HL-60 (cell line): ENCODE measurements around the gene KRI1. TPM values are rescaled to one million over a fixed set of nuclear protein-coding genes. Genes with fewer than 3 reads are reported as not detected.

Experiments used
- DNase-seq, 2 experiments: peaks; one replicate each; pipeline ENCODE4 v3.0.0-alpha.2; 2010 to 2020; ENCODE audit warnings: low read depth in 1 of 2, low spot score in 1 of 2
- H3K27ac ChIP-seq: fragments of 250-450 bp; sonication (Bioruptor Pico); replicated peaks from 2 replicates; pipeline ENCODE4 v1.5.1; 2020; ENCODE audit warnings: mild to moderate bottlenecking, moderate library complexity
- H3K27me3 ChIP-seq: fragments of 250-450 bp; sonication (Bioruptor Pico); 2 replicates; pipeline ENCODE4 v1.5.1; 2021; ENCODE audit warnings: mild to moderate bottlenecking, moderate library complexity; ENCODE audit not compliant: insufficient read depth, poor library complexity, severe bottlenecking
- H3K4me3 ChIP-seq: replicated peaks from 2 replicates; pipeline ENCODE4 v1.5.1; 2011; ENCODE audit warnings: mild to moderate bottlenecking, control low read depth, low read length; ENCODE audit not compliant: insufficient read depth
- GABPA ChIP-seq: IDR thresholded peaks from 2 replicates; pipeline ENCODE4 v1.6.1; 2012; ENCODE audit warnings: low read depth
- POLR2AphosphoS5 ChIP-seq: IDR thresholded peaks from 2 replicates; pipeline ENCODE4 v1.6.1; 2012; ENCODE audit warnings: low read depth
- SPI1 ChIP-seq: IDR thresholded peaks from 2 replicates; pipeline ENCODE4 v1.6.1; 2012; ENCODE audit warnings: low read depth, mild to moderate bottlenecking, borderline replicate concordance
- microRNA-seq: library from miRNA; unstranded; fragments of <30 nt; microRNA quantifications from one replicate; pipeline ENCODE4, GENCODE V29; 2018
- TF ChIP-seq, protein P1 (sequence below): IDR thresholded peaks from 2 replicates; pipeline ENCODE4 v1.6.1; 2012; ENCODE audit warnings: low read depth; ENCODE audit not compliant: insufficient replicate concordance
- TF ChIP-seq, protein P2 (sequence below): IDR thresholded peaks from one replicate; pipeline ENCODE4 v1.5.1; 2011; ENCODE audit warnings: low read length, control low read depth, inconsistent platforms; ENCODE audit not compliant: insufficient read depth

KRI1 gene

DNA sequence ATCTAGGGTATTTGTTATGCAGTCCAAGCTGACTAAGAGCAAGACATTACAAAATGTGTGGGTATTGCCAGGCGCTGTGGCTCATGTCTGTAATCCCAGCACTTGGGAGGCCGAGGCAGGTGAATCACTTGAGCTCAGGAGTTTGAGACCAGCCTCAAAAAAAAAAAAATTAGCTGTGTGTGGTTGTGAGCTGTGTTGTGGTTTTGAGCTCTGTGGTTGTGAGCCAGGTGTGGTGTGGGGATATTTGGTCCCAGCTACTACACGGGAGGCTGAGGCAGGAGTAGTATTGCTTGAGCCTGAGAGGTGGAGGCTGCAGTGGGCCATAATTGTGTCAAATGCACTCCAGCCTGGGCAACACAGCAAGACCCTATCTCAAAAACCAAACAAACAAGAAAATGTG lies 57.1 kb downstream of the KRI1 start:
- no peak for DNase-seq
- H3K27ac ChIP-seq, result no peak overlapping the region
- H3K27me3 ChIP-seq, result peaks cover 9% of the 10 kb centered on the region
- H3K4me3 ChIP-seq, result no peak overlapping the region
- TF ChIP-seq, protein P1, sequence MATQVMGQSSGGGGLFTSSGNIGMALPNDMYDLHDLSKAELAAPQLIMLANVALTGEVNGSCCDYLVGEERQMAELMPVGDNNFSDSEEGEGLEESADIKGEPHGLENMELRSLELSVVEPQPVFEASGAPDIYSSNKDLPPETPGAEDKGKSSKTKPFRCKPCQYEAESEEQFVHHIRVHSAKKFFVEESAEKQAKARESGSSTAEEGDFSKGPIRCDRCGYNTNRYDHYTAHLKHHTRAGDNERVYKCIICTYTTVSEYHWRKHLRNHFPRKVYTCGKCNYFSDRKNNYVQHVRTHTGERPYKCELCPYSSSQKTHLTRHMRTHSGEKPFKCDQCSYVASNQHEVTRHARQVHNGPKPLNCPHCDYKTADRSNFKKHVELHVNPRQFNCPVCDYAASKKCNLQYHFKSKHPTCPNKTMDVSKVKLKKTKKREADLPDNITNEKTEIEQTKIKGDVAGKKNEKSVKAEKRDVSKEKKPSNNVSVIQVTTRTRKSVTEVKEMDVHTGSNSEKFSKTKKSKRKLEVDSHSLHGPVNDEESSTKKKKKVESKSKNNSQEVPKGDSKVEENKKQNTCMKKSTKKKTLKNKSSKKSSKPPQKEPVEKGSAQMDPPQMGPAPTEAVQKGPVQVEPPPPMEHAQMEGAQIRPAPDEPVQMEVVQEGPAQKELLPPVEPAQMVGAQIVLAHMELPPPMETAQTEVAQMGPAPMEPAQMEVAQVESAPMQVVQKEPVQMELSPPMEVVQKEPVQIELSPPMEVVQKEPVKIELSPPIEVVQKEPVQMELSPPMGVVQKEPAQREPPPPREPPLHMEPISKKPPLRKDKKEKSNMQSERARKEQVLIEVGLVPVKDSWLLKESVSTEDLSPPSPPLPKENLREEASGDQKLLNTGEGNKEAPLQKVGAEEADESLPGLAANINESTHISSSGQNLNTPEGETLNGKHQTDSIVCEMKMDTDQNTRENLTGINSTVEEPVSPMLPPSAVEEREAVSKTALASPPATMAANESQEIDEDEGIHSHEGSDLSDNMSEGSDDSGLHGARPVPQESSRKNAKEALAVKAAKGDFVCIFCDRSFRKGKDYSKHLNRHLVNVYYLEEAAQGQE, result no peak
- TF ChIP-seq, protein P2, sequence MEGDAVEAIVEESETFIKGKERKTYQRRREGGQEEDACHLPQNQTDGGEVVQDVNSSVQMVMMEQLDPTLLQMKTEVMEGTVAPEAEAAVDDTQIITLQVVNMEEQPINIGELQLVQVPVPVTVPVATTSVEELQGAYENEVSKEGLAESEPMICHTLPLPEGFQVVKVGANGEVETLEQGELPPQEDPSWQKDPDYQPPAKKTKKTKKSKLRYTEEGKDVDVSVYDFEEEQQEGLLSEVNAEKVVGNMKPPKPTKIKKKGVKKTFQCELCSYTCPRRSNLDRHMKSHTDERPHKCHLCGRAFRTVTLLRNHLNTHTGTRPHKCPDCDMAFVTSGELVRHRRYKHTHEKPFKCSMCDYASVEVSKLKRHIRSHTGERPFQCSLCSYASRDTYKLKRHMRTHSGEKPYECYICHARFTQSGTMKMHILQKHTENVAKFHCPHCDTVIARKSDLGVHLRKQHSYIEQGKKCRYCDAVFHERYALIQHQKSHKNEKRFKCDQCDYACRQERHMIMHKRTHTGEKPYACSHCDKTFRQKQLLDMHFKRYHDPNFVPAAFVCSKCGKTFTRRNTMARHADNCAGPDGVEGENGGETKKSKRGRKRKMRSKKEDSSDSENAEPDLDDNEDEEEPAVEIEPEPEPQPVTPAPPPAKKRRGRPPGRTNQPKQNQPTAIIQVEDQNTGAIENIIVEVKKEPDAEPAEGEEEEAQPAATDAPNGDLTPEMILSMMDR, result no peak
- TF ChIP-seq POLR2AphosphoS5 (no peak), SPI1 (no peak)

DNA sequence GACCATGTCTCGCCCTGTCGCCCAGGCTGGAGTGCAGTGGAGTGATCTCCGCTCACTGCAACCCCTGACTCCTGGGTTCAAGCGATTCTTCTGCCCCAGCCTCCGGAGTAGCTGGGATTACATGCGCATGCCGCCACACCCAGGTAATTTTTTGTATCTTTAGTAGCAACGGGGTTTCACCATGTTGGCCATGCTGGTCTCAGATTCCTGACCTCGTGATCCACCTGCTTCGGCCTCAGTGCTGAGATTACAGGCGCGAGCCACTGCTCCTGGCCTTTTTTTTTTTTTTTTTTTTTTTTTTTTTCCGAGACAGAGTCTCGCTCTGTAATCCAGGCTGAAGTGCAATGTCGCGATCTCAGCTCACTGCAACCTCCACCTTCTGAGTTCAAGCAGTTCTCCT lies 57.8 kb downstream of the KRI1 start:
- DNase-seq, result no peak
- no peak overlapping the region for H3K27ac ChIP-seq
- TF ChIP-seq GABPA, result no peak
- no peak overlapping the region for H3K4me3 ChIP-seq
- H3K27me3 ChIP-seq, result peaks cover 2% of the 10 kb centered on the region

DNA sequence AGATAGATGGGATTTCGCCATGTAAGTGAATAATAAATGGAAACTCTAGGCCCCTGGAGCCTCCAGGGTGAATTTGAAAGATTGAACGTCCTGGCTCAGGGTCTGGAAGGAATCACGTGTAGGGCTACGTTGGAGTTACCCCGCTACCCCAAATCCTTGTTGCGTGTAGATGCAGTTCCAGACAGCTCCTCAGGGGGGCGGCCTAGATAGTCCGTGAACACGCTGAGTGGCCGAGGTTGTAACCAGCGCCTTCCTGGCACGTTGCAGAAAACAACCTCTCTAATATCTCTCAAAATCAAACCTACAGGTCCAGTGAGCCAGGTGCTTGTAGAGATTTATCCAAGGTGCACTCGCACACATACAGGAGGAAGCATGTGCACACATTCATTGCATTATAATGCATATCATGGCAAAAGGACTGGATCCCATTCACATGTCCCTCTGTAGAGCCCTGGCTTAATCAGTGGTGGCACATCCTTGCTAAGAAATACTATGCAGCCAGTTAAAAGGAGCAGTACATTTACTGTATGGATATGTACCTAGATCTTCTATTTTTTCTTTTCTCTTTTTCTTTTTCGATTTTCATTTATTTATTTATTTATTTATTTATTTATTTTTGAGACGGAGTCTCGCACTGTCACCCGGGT lies 60.1 kb downstream of the KRI1 start:
- peak; percentile 47 to 83 for DNase-seq
- TF ChIP-seq, protein P2, result peak; percentile 73
- TF ChIP-seq, protein P1, result no peak
- H3K27me3 ChIP-seq, result no peaks in the 10 kb centered on the region

More for the DNA sequence above, 60.1 kb downstream of the KRI1 start:
- Histone ChIP-seq H3K27ac (no peak overlapping the region), H3K4me3 (no peak overlapping the region)

Small RNA genes lying within 50 kb of the gene (microRNA-seq; reads per million reads assigned to microRNA genes)
- not detected for gene MIR1238
